BLaER1 (cell line): Measurements from ENCODE around the gene NR3C1.

ENCODE experiments used
- H3K27ac ChIP-seq: shearing (Covaris generic); formaldehyde crosslinking; 2 replicates; pipeline ENCODE4 v1.8.1; 2022
- H3K27me3 ChIP-seq: shearing (Covaris generic); formaldehyde crosslinking; 2 replicates; pipeline ENCODE4 v1.8.1; 2022
- H3K36me3 ChIP-seq: shearing (Covaris generic); formaldehyde crosslinking; 2 replicates; pipeline ENCODE4 v1.8.1; 2022
- H3K4me1 ChIP-seq: shearing (Covaris generic); formaldehyde crosslinking; 2 replicates; pipeline ENCODE4 v1.8.1; 2022
- H3K4me2 ChIP-seq: shearing (Covaris generic); formaldehyde crosslinking; 2 replicates; pipeline ENCODE4 v1.8.1; 2022
- H3K4me3 ChIP-seq: shearing (Covaris generic); formaldehyde crosslinking; 2 replicates; pipeline ENCODE4 v1.8.1; 2022
- H3K9ac ChIP-seq: shearing (Covaris generic); formaldehyde crosslinking; 2 replicates; pipeline ENCODE4 v1.8.1; 2022
- H3K9me3 ChIP-seq: shearing (Covaris generic); formaldehyde crosslinking; 2 replicates; pipeline ENCODE4 v1.8.1; 2022
- H4K20me1 ChIP-seq: shearing (Covaris generic); formaldehyde crosslinking; 2 replicates; pipeline ENCODE4 v1.8.1; 2022
- Cebpa-rat ChIP-seq: shearing (Covaris generic); IDR thresholded peaks from 2 replicates; pipeline ENCODE4 v1.8.1; 2022

NR3C1 gene

GRCh38 chr5:143406408-143406807 is 2.9 kb upstream of the NR3C1 start:
- Histone ChIP-seq H3K4me2 (no peak overlapping the region), H3K4me1 (peaks cover 3% of the 10 kb centered on the region; the same call in 1 of the 2 replicates), H3K27me3 (peaks cover 5% of the 10 kb centered on the region; the same call in 1 of the 2 replicates), H3K9me3 (no peaks in the 10 kb centered on the region), H4K20me1 (peaks cover 16% of the 10 kb centered on the region), H3K36me3 (no peaks in the 10 kb centered on the region), H3K9ac (no peak overlapping the region), H3K4me3 (no peak overlapping the region), H3K27ac (no peak overlapping the region)
- TF ChIP-seq Cebpa-rat, result no peak

- Histone ChIP-seq H3K9me3 (no peaks in the 10 kb centered on the region), H3K27me3 (peaks cover 10% of the 10 kb centered on the region; the same call in 1 of the 2 replicates), H3K9ac (peak overlapping the region; percentile 98), H3K4me1 (peaks cover 9% of the 10 kb centered on the region; the same call in 1 of the 2 replicates), H4K20me1 (peaks cover 22% of the 10 kb centered on the region), H3K27ac (peak overlapping the region; percentile 98), H3K4me3 (peak overlapping the region; percentile 86), H3K36me3 (no peaks in the 10 kb centered on the region), H3K4me2 (peak overlapping the region; percentile 99)
- TF ChIP-seq Cebpa-rat, result no peak
These were observed 2.3 kb upstream of the NR3C1 start for GRCh38 chr5:143405849-143406098.

DNA sequence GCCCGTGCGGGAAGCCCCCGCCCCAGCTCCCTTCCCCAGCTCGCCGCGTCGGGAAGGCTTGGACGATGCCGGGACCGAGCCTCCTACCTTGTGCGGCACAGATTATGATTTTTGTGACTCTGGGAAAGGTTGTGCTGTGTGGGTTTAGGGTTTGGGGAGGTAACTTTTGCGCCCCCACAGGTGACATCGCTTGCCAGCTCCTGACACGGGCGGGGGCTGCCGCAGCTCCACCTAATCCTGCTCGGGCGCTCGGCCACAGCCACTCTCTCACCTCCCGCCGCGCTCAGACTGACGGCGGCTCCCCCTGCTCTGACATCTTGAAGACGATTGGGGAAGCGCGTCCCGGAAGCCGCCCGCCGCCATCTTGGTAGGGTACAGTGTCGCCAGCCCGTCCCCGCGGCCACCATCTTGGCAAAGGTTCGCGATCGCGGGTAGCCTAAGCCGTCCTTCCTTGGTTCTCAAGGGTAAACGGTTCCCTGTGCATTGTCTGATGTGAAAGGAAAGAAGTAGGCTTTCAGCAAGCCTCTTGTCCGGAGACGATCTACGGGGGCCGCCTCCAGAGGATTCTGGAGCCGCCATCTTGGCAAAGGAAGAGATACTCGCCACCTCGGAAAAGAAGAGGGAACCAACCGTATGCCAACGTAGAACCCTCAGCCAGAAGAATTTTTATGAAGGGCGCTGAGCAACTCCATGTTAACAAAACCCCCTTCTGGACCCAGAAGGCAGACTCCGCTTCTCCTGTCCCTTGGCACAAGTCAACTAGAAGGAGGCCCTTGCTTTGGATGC is 1.8 kb upstream of the NR3C1 start:
- peak overlapping the region; percentile 98 for H3K27ac ChIP-seq
- H3K9me3 ChIP-seq, result no peaks in the 10 kb centered on the region
- H4K20me1 ChIP-seq, result peaks cover 28% of the 10 kb centered on the region
- peak overlapping the region; percentile 98 for H3K9ac ChIP-seq
- H3K4me3 ChIP-seq, result peak overlapping the region; percentile 86
- peaks cover 13% of the 10 kb centered on the region for H3K4me1 ChIP-seq
- H3K36me3 ChIP-seq, result peaks cover 2% of the 10 kb centered on the region
- peak overlapping the region; percentile 99 for H3K4me2 ChIP-seq
- no peak for TF ChIP-seq Cebpa-rat
- H3K27me3 ChIP-seq, result peaks cover 10% of the 10 kb centered on the region; the same call in 1 of the 2 replicates

- Histone ChIP-seq H3K27me3 (peaks cover 10% of the 10 kb centered on the region; the same call in 1 of the 2 replicates), H3K4me1 (peaks cover 21% of the 10 kb centered on the region), H3K36me3 (peaks cover 9% of the 10 kb centered on the region), H3K9ac (peak overlapping the region; percentile 98), H3K4me2 (peak overlapping the region; percentile 99), H3K27ac (peak overlapping the region; percentile 98), H3K4me3 (peak overlapping the region; percentile 86), H4K20me1 (peaks cover 35% of the 10 kb centered on the region), H3K9me3 (no peaks in the 10 kb centered on the region)
- TF ChIP-seq Cebpa-rat, result no peak
These were observed 1.1 kb upstream of the NR3C1 start for GRCh38 chr5:143404416-143405062.

- no peaks in the 10 kb centered on the region for H3K9me3 ChIP-seq
- TF ChIP-seq Cebpa-rat, result no peak
- peak overlapping the region; percentile 98 for H3K9ac ChIP-seq
These were observed 223 bp downstream of the NR3C1 start for GRCh38 chr5:143403334-143403592.

DNA sequence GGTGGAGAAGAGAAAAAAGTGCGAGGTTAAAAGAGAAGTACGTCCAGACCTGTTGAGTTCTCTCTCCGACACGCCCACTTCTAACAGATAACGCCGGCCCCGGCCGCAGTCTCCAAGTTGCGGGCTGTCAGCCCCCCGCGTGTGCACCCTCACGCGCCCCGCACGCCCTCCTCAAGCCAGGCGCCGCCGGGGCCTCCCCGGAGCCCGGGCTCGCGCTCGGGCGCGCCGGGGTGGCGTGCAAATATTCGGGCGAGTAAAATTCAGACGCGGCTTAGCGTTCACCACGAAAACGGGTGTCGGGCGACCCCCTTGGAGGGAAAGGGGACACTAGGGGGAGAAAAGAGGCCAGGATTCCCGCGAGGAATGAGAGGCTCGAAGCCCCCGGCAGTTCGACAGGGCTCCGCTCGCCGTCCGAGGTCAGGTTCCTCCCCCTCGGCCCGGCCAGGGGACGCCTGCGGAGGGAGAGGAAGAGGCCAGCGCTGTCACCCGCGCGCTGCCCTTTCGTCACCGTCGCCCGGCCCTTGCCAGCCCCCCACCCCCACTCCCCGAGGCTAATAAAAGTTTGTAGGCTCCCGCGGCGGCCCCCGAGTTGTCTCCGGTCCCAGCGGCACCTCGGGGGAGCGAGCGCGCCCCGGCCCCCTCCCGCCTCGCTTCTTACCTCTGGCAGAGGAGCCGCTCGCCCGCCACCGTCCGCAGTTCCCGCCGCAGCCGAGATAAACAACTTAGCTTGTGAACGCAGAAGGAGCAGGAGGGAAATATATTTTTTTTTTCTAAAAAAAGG is 743 bp downstream of the NR3C1 start:
- peaks cover 10% of the 10 kb centered on the region; the same call in 1 of the 2 replicates for H3K27me3 ChIP-seq
- H3K36me3 ChIP-seq, result peaks cover 13% of the 10 kb centered on the region
- peak overlapping the region; percentile 86 for H3K4me3 ChIP-seq
- H3K27ac ChIP-seq, result peak overlapping the region; percentile 98
- peak overlapping the region; percentile 98 for H3K9ac ChIP-seq
- H3K9me3 ChIP-seq, result no peaks in the 10 kb centered on the region
- peak overlapping the region; percentile 89 for H3K4me2 ChIP-seq
- TF ChIP-seq Cebpa-rat, result no peak
- H4K20me1 ChIP-seq, result peaks cover 53% of the 10 kb centered on the region
- H3K4me1 ChIP-seq, result peaks cover 22% of the 10 kb centered on the region

More at GRCh38 chr5:143403334-143403592, 223 bp downstream of the NR3C1 start:
- H3K4me3 ChIP-seq, result peak overlapping the region; percentile 86
- peak overlapping the region; percentile 89; the same call in 1 of the 2 replicates for H3K4me2 ChIP-seq
- H4K20me1 ChIP-seq, result peaks cover 48% of the 10 kb centered on the region
- peak overlapping the region; percentile 98 for H3K27ac ChIP-seq
- peaks cover 22% of the 10 kb centered on the region for H3K4me1 ChIP-seq
- peaks cover 10% of the 10 kb centered on the region; the same call in 1 of the 2 replicates for H3K27me3 ChIP-seq
- peaks cover 13% of the 10 kb centered on the region for H3K36me3 ChIP-seq

GRCh38 chr5:143402017-143402552 is 1.4 kb downstream of the NR3C1 start:
- peak overlapping the region; percentile 86 for H3K4me3 ChIP-seq
- peaks cover 22% of the 10 kb centered on the region for H3K4me1 ChIP-seq
- H3K4me2 ChIP-seq, result peak overlapping the region; percentile 89
- peak overlapping the region; percentile 98 for H3K27ac ChIP-seq
- no peak for TF ChIP-seq Cebpa-rat
- H3K9me3 ChIP-seq, result no peaks in the 10 kb centered on the region
- peaks cover 10% of the 10 kb centered on the region; the same call in 1 of the 2 replicates for H3K27me3 ChIP-seq
- peak overlapping the region; percentile 98 for H3K9ac ChIP-seq
- peaks cover 59% of the 10 kb centered on the region for H4K20me1 ChIP-seq
- peaks cover 13% of the 10 kb centered on the region for H3K36me3 ChIP-seq

GRCh38 chr5:143401227-143402016 is 2.1 kb downstream of the NR3C1 start:
- peaks cover 13% of the 10 kb centered on the region for H3K36me3 ChIP-seq
- H3K9ac ChIP-seq, result peak overlapping the region; percentile 98
- peaks cover 10% of the 10 kb centered on the region; the same call in 1 of the 2 replicates for H3K27me3 ChIP-seq
- peaks cover 26% of the 10 kb centered on the region for H3K4me1 ChIP-seq
- peak overlapping the region; percentile 86 for H3K4me3 ChIP-seq
- peaks cover 66% of the 10 kb centered on the region for H4K20me1 ChIP-seq
- no peaks in the 10 kb centered on the region for H3K9me3 ChIP-seq
- peak overlapping the region; percentile 98 for H3K27ac ChIP-seq
- H3K4me2 ChIP-seq, result peak overlapping the region; percentile 89
- no peak for TF ChIP-seq Cebpa-rat
